K562 (cell line): ENCODE data around the gene MLLT3. TPM values are rescaled to one million over a fixed set of nuclear protein-coding genes. Genes with fewer than 3 reads are reported as not detected.

ENCODE experiments used
- ATAC-seq: fragments of 200-7000 bp; cut with Tn5 transposase; 3 replicates; pipeline ENCODE4 v1.9.1; 2020; ENCODE audit warnings: moderate library complexity
- BruUV-seq: library from RNA; stranded (reverse); fragments of 400-500 nt; replicated peaks from 2 replicates; lab custom pipeline; 2021; lab: Mats Ljungman, UMichigan
- CTCF ChIA-PET: fragments of 300-600 bp; formaldehyde crosslinking; extraction: SDS; loops from one replicate; lab custom pipeline; 2021; ENCODE audit warnings: low intra/inter-chr PET ratio; lab: Yijun Ruan, JAX
- POLR2A ChIA-PET: fragments of 300-600, 350-650 bp; sonication (Branson Sonifier 250); formaldehyde crosslinking; extraction: SDS; loops from one replicate; lab custom pipeline; 2021; ENCODE audit warnings: antibody characterized with exemption, inconsistent platforms; lab: Yijun Ruan, JAX
- DNase-seq, 4 experiments: peaks; one replicate each; pipeline versions ENCODE4 v3.0.0 to v3.0.0-alpha.2; 2011 to 2018; ENCODE audit warnings: low spot score in 3 of 4, mixed read lengths in 3 of 4; ENCODE audit errors: extremely low read depth in 1 of 4
- FAIRE-seq: peaks from 2 replicates; lab custom pipeline; 2011; peaks lifted over from hg19 to GRCh38; lab: Jason Lieb, UNC
- H2AFZ ChIP-seq: 2 replicates; pipeline ENCODE4 v1.6.0; 2011; ENCODE audit warnings: low read depth, low read length, control low read depth, inconsistent platforms
- H3K27ac ChIP-seq: fragments of 200-600 bp; 3 replicates; pipeline ENCODE4 v1.8.0; 2011; ENCODE audit warnings: low read depth, mild to moderate bottlenecking, control low read depth, inconsistent platforms, low read length, moderate library complexity, mixed read lengths; ENCODE audit errors: extremely low read depth
- H3K27me3 ChIP-seq, 2 experiments: fragments of 300-600 bp in 1 of 2; 2 replicates in 1 of 2; 3 replicates in 1 of 2; pipeline versions ENCODE4 v1.6.0 to v1.8.0; 2011; ENCODE audit warnings: inconsistent platforms in 2 of 2, low read length in 2 of 2, mild to moderate bottlenecking in 1 of 2, mixed read lengths in 1 of 2, moderate library complexity in 1 of 2; ENCODE audit not compliant: control insufficient read depth in 2 of 2, insufficient read depth in 2 of 2
- H3K36me3 ChIP-seq: fragments of 300-600 bp; 3 replicates; pipeline ENCODE4 v1.8.0; 2011; ENCODE audit warnings: mild to moderate bottlenecking, low read length, inconsistent platforms; ENCODE audit not compliant: control insufficient read depth, insufficient read depth
- H3K4me1 ChIP-seq, 2 experiments: fragments of 200-600 bp in 1 of 2; replicated peaks in 1 of 2; 2 replicates in 1 of 2; 3 replicates in 1 of 2; pipeline versions ENCODE4 v1.5.1 to v1.8.0; 2011; ENCODE audit warnings: inconsistent platforms in 2 of 2, low read length in 2 of 2, mild to moderate bottlenecking in 1 of 2, mixed read lengths in 1 of 2, moderate library complexity in 1 of 2; ENCODE audit not compliant: control insufficient read depth in 2 of 2, insufficient read depth in 2 of 2
- H3K4me2 ChIP-seq: 2 replicates; pipeline ENCODE4 v1.6.1; 2011; ENCODE audit warnings: low read length, control low read depth, inconsistent platforms, mixed read lengths; ENCODE audit not compliant: insufficient read depth
- H3K4me3 ChIP-seq: fragments of 200-600 bp; sonication (generic), shearing (Covaris generic); 2 replicates; pipeline ENCODE4 v1.5.1; 2016; ENCODE audit warnings: control low read depth, inconsistent platforms
- H3K79me2 ChIP-seq: fragments of 200-600 bp; 3 replicates; pipeline ENCODE4 v1.8.0; 2011; ENCODE audit warnings: low read length, inconsistent platforms; ENCODE audit not compliant: control insufficient read depth, insufficient read depth
- H3K9ac ChIP-seq, 2 experiments: 2 replicates each; pipeline versions ENCODE4 v1.6.0 to v1.6.1; 2011; ENCODE audit warnings: low read depth in 2 of 2, low read length in 2 of 2, control low read depth in 1 of 2, inconsistent platforms in 1 of 2, mild to moderate bottlenecking in 1 of 2, mixed read lengths in 1 of 2; ENCODE audit not compliant: insufficient read depth in 1 of 2
- H3K9me1 ChIP-seq: one replicate; pipeline ENCODE4 v1.6.0; 2011; ENCODE audit warnings: inconsistent platforms, mild to moderate bottlenecking, low read length, moderate library complexity; ENCODE audit not compliant: control insufficient read depth, insufficient read depth
- H3K9me3 ChIP-seq: replicated peaks from 2 replicates; pipeline ENCODE4 v1.5.1; 2011; ENCODE audit warnings: low read depth, low read length, inconsistent platforms; ENCODE audit not compliant: control insufficient read depth, insufficient read depth
- H4K20me1 ChIP-seq: replicated peaks from 2 replicates; pipeline ENCODE4 v1.6.1; 2011; ENCODE audit warnings: low read length, inconsistent platforms, mixed read lengths; ENCODE audit not compliant: control insufficient read depth, insufficient read depth
- ARID3A ChIP-seq: IDR thresholded peaks from 2 replicates; pipeline ENCODE4 v1.6.1; 2012; ENCODE audit warnings: low read depth, low read length, improper control_type of control experiment, borderline replicate concordance
- ETV6 ChIP-seq, 3 experiments: fragments of 150-350 bp in 1 of 3; sonication (generic) in 1 of 3; formaldehyde crosslinking in 1 of 3; IDR thresholded peaks; 2 replicates each; pipeline versions ENCODE4 v1.6.1 to v1.8.0; 2014 to 2022; ENCODE audit warnings: borderline replicate concordance in 2 of 3, low read depth in 2 of 3, antibody characterized with exemption in 1 of 3, low read length in 1 of 3, mild to moderate bottlenecking in 1 of 3, missing genetic modification reagents in 1 of 3
- MAFF ChIP-seq: IDR thresholded peaks from 2 replicates; pipeline ENCODE4 v1.6.1; 2012; ENCODE audit warnings: low read length, improper control_type of control experiment
- MAFG ChIP-seq: fragments of 450-650 bp; conservative IDR thresholded peaks from 2 replicates; pipeline ENCODE4 v1.6.1; 2016; ENCODE audit warnings: missing genetic modification characterization, missing compliant biosample characterization
- MAFK ChIP-seq: IDR thresholded peaks from 2 replicates; pipeline ENCODE4 v1.6.1; 2011; ENCODE audit warnings: low read length, improper control_type of control experiment
- SMARCB1 ChIP-seq: IDR thresholded peaks from 2 replicates; pipeline ENCODE4 v1.6.1; 2011; ENCODE audit warnings: improper control_type of control experiment, low read depth; ENCODE audit not compliant: insufficient read length
- SREBF2 ChIP-seq: sonication (generic); formaldehyde crosslinking; IDR thresholded peaks from 2 replicates; pipeline ENCODE4 v1.4.0; 2020; ENCODE audit warnings: mild to moderate bottlenecking, missing genetic modification reagents
- TFAP4 ChIP-seq: sonication (generic); formaldehyde crosslinking; IDR thresholded peaks from 2 replicates; pipeline ENCODE4 v1.8.0; 2022; ENCODE audit warnings: missing genetic modification reagents, mild to moderate bottlenecking, moderate library complexity, borderline replicate concordance
- ZNF311 ChIP-seq: fragments of 250-450 bp; sonication (Bioruptor Pico); IDR thresholded peaks from 2 replicates; pipeline ENCODE4 v1.4.0; 2020; ENCODE audit warnings: mild to moderate bottlenecking, moderate library complexity
- ZNF589 ChIP-seq: fragments of 200-800 bp; sonication (Bioruptor generic); IDR thresholded peaks from 2 replicates; pipeline ENCODE4 v1.6.1; 2016; ENCODE audit warnings: low read depth, missing genetic modification characterization, missing compliant biosample characterization
- ZNF75A ChIP-seq: fragments of 450-650 bp; formaldehyde crosslinking; IDR thresholded peaks from 2 replicates; pipeline ENCODE4 v1.4.0; 2020; ENCODE audit warnings: mild to moderate bottlenecking
- WGBS: fragments of 100-300 bp; shearing (Covaris generic); methylation state at CpG from one replicate; pipeline ENCODE4 v1.1.6; 2016; ENCODE audit warnings: low coverage, mixed read lengths; ENCODE audit not compliant: insufficient coverage; ENCODE audit errors: missing lambda C conversion rate; 5-methylcytosine and 5-hydroxymethylcytosine counted together
- in situ Hi-C: fragments of 300-500 bp; cut with MboI; formaldehyde crosslinking; loops from 4 replicates; pipeline ENCODE4 v1.15.0; 2018; ENCODE audit warnings: inconsistent platforms, mixed read lengths
- intact Hi-C: fragments of 100-400 bp; cut with micrococcal nuclease; formaldehyde crosslinking; loops from 2 replicates; pipeline ENCODE4 v1.14.2; 2022
- polyA plus RNA-seq, 8 experiments: library from polyadenylated mRNA; depleted of rRNA in 4 of 8; stranded (reverse) in 5 of 8; unstranded in 3 of 8; fragments of >200 nt; fragmentation: Nextera tagmentation in 2 of 8; fragmentation: Illumina TruSeq in 1 of 8; extraction: Ambion mirVana in 2 of 8; extraction: Trizol in 1 of 8; gene quantifications; 2 replicates each; pipeline versions ENCODE4 v1.2.1 to v1.2.3, GENCODE V29; 2011 to 2014; ENCODE audit warnings: inconsistent platforms in 1 of 8, missing spikeins in 1 of 8
- total RNA-seq, 7 experiments: library from RNA; depleted of rRNA in 6 of 7; stranded (reverse); fragments of >200 nt in 6 of 7; fragmentation: Illumina TruSeq in 2 of 7; extraction: Trizol in 2 of 7; gene quantifications; 2 replicates each; pipeline versions ENCODE4 v1.2.1 to v1.2.3, GENCODE V29; 2011 to 2021; ENCODE audit warnings: low replicate concordance in 1 of 7
- TF ChIP-seq, protein P1 (sequence below): sonication (generic); formaldehyde crosslinking; IDR thresholded peaks from 2 replicates; pipeline ENCODE4 v1.8.0; 2022; ENCODE audit warnings: mild to moderate bottlenecking, missing genetic modification reagents

The MLLT3 gene
- total and polyA plus RNA-seq, 9 of the 15 experiments (the other 6 are each of a cell fraction or from before 2014, with no cell fraction given), result 0.07 to 0.42 (median 0.22) TPM; not detected in 4

DNA sequence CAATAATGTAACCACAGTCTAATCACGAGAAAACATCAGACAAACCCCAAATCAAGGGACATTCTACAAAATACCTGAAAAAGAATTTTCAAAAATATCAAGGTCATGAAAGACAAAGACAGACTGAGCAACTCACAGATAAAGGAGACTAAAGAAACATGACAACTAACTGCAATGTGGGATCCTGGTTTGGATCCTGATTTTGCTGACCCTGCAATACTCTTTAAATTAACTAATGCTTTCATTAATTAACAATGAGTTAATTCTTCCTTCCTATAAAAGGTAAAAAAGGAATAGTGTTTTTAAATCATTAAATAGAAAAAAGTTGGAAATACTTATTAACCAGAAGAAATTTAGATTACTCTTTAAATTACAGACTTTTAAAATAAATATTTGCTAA is 103.6 kb downstream of the MLLT3 start:
- ChIA-PET CTCF (no interaction called here), POLR2A (no interaction called here)
- no peak for DNase-seq
- Histone ChIP-seq H3K27me3 (no peaks in the 10 kb centered on the region), H3K4me3 (no peak overlapping the region), H3K4me1 (no peaks in the 10 kb centered on the region), H3K9me1 (no peaks in the 10 kb centered on the region), H3K36me3 (no peaks in the 10 kb centered on the region), H3K27ac (no peak overlapping the region), H4K20me1 (no peaks in the 10 kb centered on the region), H3K4me2 (no peak overlapping the region)
- FAIRE-seq, result no peak
- intact Hi-C loops, result no loop called here
- no peak for ATAC-seq
- no TSS peak for BruUV-seq
- 0% methylated on average over 1 of the region's 1 CpG for WGBS
- TF ChIP-seq ZNF311 (CRISPR knock-in tag), result no peak
- TF ChIP-seq ZNF75A (CRISPR knock-in tag), result no peak
- TF ChIP-seq MAFK, result peak; percentile 11; the same call in 1 of the 2 replicates
- no peak for TF ChIP-seq SREBF2 (CRISPR knock-in tag)
- no peak for TF ChIP-seq ARID3A
- TF ChIP-seq MAFF, result peak; percentile 31; the same call in 1 of the 2 replicates
- 0 out of 2 replicates have a peak, but pooled peaks have one; percentile 18 for TF ChIP-seq MAFG (tag)
- no peak for TF ChIP-seq TFAP4
- TF ChIP-seq ZNF589 (CRISPR knock-in tag), result no peak
- TF ChIP-seq ETV6 (IDR thresholded peaks at IDR 0.05; ENCODE audit: borderline replicate concordance in 1 of 2, low read depth in 2 of 2, low read length in 1 of 2), result no peak
- TF ChIP-seq ETV6 (CRISPR knock-in tag; IDR thresholded peaks at IDR 0.05; ENCODE audit: borderline replicate concordance), result no peak
- TF ChIP-seq SMARCB1, result no peak
- TF ChIP-seq, protein P1, sequence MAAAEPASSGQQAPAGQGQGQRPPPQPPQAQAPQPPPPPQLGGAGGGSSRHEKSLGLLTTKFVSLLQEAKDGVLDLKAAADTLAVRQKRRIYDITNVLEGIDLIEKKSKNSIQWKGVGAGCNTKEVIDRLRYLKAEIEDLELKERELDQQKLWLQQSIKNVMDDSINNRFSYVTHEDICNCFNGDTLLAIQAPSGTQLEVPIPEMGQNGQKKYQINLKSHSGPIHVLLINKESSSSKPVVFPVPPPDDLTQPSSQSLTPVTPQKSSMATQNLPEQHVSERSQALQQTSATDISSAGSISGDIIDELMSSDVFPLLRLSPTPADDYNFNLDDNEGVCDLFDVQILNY, result no peak
- TF ChIP-seq, all 486 proteins: peak for 3
- H3K9me3 ChIP-seq, result no peaks in the 10 kb centered on the region
- H2AFZ ChIP-seq, result no peak overlapping the region
- H3K79me2 ChIP-seq, result no peaks in the 10 kb centered on the region
- in situ Hi-C loops, result no loop called here
- no peak overlapping the region for H3K9ac ChIP-seq
